OCI-LY7 (cell line): ENCODE data around the gene OSM.

ENCODE experiments used
- CTCF ChIP-seq: fragments of 200-600 bp; sonication (generic); conservative IDR thresholded peaks from 2 replicates; pipeline ENCODE4 v1.5.1; 2014; ENCODE audit warnings: mild to moderate bottlenecking, antibody characterized with exemption, low read length, moderate library complexity, mixed read lengths
- EZH2phosphoT487 ChIP-seq: fragments of 200-600 bp; sonication (generic); IDR thresholded peaks from 2 replicates; pipeline ENCODE4 v1.6.1; 2018; ENCODE audit warnings: low read depth, borderline replicate concordance, mild to moderate bottlenecking, mixed run types, antibody characterized with exemption, low read length, moderate library complexity, mixed read lengths

GRCh38 chr22:30245985-30246813, 20.5 kb downstream of the OSM start, which contains the start of gene LIF:
- no peak for TF ChIP-seq EZH2phosphoT487
- TF ChIP-seq CTCF = 0 out of 2 replicates have a peak, but pooled peaks have one; percentile 23
